T-helper 17 cell (primary cell): Measurements from ENCODE around the gene MMADHC. TPM values are rescaled to one million over a fixed set of nuclear protein-coding genes. Genes with fewer than 3 reads are reported as not detected.

Experiments used
- ATAC-seq: fragments of 150-1000 bp; cut with Tn5 transposase; 2 replicates; pipeline ENCODE4 v1.10.0; 2021; ENCODE audit warnings: mild to moderate bottlenecking, moderate library complexity
- DNase-seq, 3 donors: peaks; one replicate each; pipeline versions ENCODE4 v3.0.0 to v3.0.0-alpha.2; 2020 to 2021
- H3K9me3 ChIP-seq: one replicate; pipeline ENCODE4 v1.7.0; 2013; ENCODE audit warnings: low read length, mild to moderate bottlenecking; ENCODE audit not compliant: control insufficient read depth, poor library complexity, severe bottlenecking
- H3K27ac Mint-ChIP-seq: one replicate; pipeline ENCODE4 v1.8.0; 2022; ENCODE audit warnings: mild to moderate bottlenecking, moderate library complexity, mixed read lengths
- H3K27me3 Mint-ChIP-seq: one replicate; pipeline ENCODE4 v1.8.0; 2022; ENCODE audit warnings: mixed read lengths
- H3K36me3 Mint-ChIP-seq: one replicate; pipeline ENCODE4 v1.8.0; 2022; ENCODE audit warnings: low read depth, mixed read lengths
- H3K4me1 Mint-ChIP-seq: one replicate; pipeline ENCODE4 v1.8.0; 2022; ENCODE audit warnings: mild to moderate bottlenecking, mixed read lengths
- H3K4me3 Mint-ChIP-seq: one replicate; pipeline ENCODE4 v1.8.0; 2022; ENCODE audit warnings: mild to moderate bottlenecking, moderate library complexity, mixed read lengths
- total RNA-seq, 4 donors: library from RNA in 2 of 4; stranded (reverse) in 2 of 4; gene quantifications; one replicate each; pipeline ENCODE4 v1.2.3 and lab custom pipeline; 2022 to 2026

MMADHC gene
- total RNA-seq, 2 donors from 2014 or later: 61.7 to 66.9 TPM

DNA sequence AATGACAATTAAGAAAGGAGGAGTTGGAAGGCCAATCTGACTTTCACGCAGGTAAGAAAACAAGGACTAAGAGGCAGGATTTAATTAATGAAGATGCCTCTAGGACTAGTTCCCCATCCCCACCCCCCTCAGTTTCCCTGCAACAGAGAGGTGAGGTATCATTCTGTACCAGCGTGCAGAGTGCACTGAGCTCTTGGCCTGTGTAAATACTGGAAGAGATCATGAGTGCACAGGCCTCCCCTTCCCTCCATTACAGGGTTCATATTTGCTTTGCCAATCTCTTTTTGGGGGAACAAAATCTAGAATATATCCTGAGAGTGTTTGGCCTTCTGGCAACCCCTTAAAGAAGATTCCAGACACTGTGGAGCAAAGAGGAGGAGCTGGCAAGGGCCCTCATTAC is 60.9 kb downstream of the MMADHC start:
- no peak overlapping the region for H3K4me3 Mint-ChIP-seq
- peaks cover 32% of the 10 kb centered on the region for H3K27me3 Mint-ChIP-seq
- ATAC-seq: no peak
- no peaks in the 10 kb centered on the region for H3K4me1 Mint-ChIP-seq
- no peak overlapping the region for H3K27ac Mint-ChIP-seq
- no peaks in the 10 kb centered on the region for H3K9me3 ChIP-seq
- H3K36me3 Mint-ChIP-seq: peaks cover 4% of the 10 kb centered on the region
- no peak for DNase-seq

GRCh38 chr2:149525323-149525722 is 62.3 kb downstream of the MMADHC start:
- H3K36me3 Mint-ChIP-seq: peaks cover 4% of the 10 kb centered on the region

More at GRCh38 chr2:149525323-149525722, 62.3 kb downstream of the MMADHC start:
- no peak for ATAC-seq
- no peak overlapping the region for H3K27ac Mint-ChIP-seq
- H3K4me3 Mint-ChIP-seq: no peak overlapping the region
- no peaks in the 10 kb centered on the region for H3K4me1 Mint-ChIP-seq
- no peak for DNase-seq
- peaks cover 23% of the 10 kb centered on the region for H3K27me3 Mint-ChIP-seq
- no peaks in the 10 kb centered on the region for H3K9me3 ChIP-seq
